Right atrium auricular region (tissue), 2 donors: Measurements from ENCODE around the gene SAP30L. TPM values are rescaled to one million over a fixed set of nuclear protein-coding genes. Genes with fewer than 3 reads are reported as not detected.

Source experiments
- DNase-seq: peaks from one replicate; pipeline ENCODE4 v3.0.0-alpha.2; 2019; ENCODE audit warnings: low spot score
- H3K27ac ChIP-seq, 2 donors: fragments of 200-600 bp; sonication (generic); 1 replicate in 1 of 2; 2 replicates in 1 of 2; pipeline ENCODE4 v1.5.1; 2016 to 2019
- H3K27me3 ChIP-seq, 2 donors: fragments of 200-600 bp; sonication (generic); one replicate each; pipeline versions ENCODE4 v1.5.1 to v1.6.0; 2017 to 2019
- H3K36me3 ChIP-seq: fragments of 200-600 bp; sonication (generic); one replicate; pipeline ENCODE4 v1.5.1; 2016
- H3K4me1 ChIP-seq, 2 donors: fragments of 200-600 bp; sonication (generic); one replicate each; pipeline versions ENCODE4 v1.5.1 to v1.6.0; 2017 to 2019
- H3K4me3 ChIP-seq, 2 donors: fragments of 200-600 bp; sonication (generic); 1 replicate in 1 of 2; 2 replicates in 1 of 2; pipeline ENCODE4 v1.5.1; 2017 to 2019; ENCODE audit warnings: mild to moderate bottlenecking in 1 of 2, moderate library complexity in 1 of 2
- H3K9me3 ChIP-seq, 2 donors: fragments of 200-600 bp; sonication (generic); one replicate each; pipeline ENCODE4 v1.5.1; 2019
- total RNA-seq, 2 donors: library from RNA; depleted of rRNA; stranded (reverse); fragments of >200 nt; gene quantifications; one replicate each; pipeline ENCODE4 v1.1.0, GENCODE V29; 2016
- TF ChIP-seq, protein P1 (sequence below), 2 donors: fragments of 200-600 bp; sonication (generic); IDR thresholded peaks; one replicate each; pipeline ENCODE4 v1.5.1; 2019; ENCODE audit warnings: antibody characterized with exemption in 2 of 2

Gene SAP30L
- total RNA-seq, 2 donors from 2014 or later = 17.1 to 18.9 TPM

DNA sequence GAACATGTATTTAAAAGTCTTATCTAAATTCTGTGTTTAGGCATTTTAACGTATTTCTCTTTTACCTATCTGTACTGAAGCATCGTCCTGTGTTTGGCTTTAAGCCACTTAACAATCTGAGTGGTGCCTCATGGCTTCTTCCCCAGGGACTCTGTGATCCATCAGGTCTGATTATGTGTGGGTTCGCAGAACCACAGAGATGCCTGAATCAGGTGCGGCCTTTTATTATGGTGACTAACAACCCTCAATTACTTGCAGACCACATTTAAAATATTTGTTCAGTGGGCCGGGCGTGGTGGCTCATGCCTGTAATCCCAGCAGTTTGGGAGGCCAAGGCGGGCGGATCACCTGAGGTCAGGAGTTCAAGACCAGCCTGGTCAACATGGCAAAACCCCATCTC lies 39.6 kb upstream of the SAP30L start:
- Histone ChIP-seq H3K4me3 (no peak overlapping the region), H3K4me1 (peaks cover 0 to 8% of the 10 kb centered on the region in 2 donors), H3K27ac (no peak overlapping the region), H3K27me3 (no peaks in the 10 kb centered on the region), H3K36me3 (peaks cover 11% of the 10 kb centered on the region), H3K9me3 (no peaks in the 10 kb centered on the region)
- DNase-seq = no peak
- TF ChIP-seq, protein P1, sequence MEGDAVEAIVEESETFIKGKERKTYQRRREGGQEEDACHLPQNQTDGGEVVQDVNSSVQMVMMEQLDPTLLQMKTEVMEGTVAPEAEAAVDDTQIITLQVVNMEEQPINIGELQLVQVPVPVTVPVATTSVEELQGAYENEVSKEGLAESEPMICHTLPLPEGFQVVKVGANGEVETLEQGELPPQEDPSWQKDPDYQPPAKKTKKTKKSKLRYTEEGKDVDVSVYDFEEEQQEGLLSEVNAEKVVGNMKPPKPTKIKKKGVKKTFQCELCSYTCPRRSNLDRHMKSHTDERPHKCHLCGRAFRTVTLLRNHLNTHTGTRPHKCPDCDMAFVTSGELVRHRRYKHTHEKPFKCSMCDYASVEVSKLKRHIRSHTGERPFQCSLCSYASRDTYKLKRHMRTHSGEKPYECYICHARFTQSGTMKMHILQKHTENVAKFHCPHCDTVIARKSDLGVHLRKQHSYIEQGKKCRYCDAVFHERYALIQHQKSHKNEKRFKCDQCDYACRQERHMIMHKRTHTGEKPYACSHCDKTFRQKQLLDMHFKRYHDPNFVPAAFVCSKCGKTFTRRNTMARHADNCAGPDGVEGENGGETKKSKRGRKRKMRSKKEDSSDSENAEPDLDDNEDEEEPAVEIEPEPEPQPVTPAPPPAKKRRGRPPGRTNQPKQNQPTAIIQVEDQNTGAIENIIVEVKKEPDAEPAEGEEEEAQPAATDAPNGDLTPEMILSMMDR (IDR thresholded peaks at IDR 0.05) = no peak

DNA sequence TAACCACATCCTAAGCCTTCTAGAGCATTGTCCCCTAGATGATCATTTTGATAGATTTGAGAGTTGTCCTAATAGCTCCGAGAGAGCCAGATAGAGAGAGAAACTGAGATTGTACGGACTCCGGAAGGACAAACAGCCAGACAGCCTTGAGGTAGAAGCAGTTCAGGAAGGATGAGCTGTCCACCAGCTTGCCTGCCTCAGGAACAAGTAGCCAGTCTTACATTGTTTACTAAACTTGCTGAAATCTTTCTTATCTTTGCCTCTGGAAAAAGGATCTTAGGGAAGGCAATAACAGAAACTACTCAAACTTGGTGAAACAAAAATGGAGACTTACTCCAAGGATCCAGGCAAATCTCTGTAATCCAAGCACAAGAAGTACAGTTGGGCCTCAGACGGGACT lies 39.0 kb upstream of the SAP30L start:
- peaks cover 11% of the 10 kb centered on the region for H3K36me3 ChIP-seq
- DNase-seq = no peak
- H3K27ac ChIP-seq = no peak overlapping the region
- TF ChIP-seq, protein P1 (IDR thresholded peaks at IDR 0.05) = no peak
- H3K4me3 ChIP-seq = no peak overlapping the region
- no peaks in the 10 kb centered on the region for H3K9me3 ChIP-seq
- H3K27me3 ChIP-seq = no peaks in the 10 kb centered on the region
- H3K4me1 ChIP-seq = peaks cover 0 to 8% of the 10 kb centered on the region in 2 donors

DNA sequence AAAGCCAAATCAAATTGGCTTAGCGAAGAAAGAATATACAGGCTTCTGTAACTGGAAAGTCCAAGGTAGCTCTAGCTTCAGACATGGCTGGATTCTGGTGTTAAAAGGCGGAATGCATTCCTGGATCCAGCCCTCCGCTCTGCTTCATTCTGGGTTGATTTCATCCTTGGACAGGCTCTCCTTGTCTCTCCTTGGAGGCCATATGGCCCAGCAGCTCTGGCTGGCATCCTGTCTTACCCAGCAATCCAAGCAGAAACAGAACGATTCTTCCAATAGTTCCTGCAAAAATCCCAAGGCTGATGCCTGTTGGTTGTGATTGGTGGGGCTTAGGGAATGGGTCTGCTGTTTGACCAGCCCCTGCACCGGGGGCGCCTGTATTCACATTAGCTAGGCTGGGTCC lies 37.0 kb upstream of the SAP30L start:
- H3K27ac ChIP-seq = no peak overlapping the region
- no peak overlapping the region for H3K4me3 ChIP-seq
- peaks cover 0 to 8% of the 10 kb centered on the region in 2 donors for H3K4me1 ChIP-seq
- no peaks in the 10 kb centered on the region for H3K9me3 ChIP-seq
- no peak for DNase-seq
- TF ChIP-seq, protein P1 (IDR thresholded peaks at IDR 0.05) = no peak
- no peaks in the 10 kb centered on the region for H3K27me3 ChIP-seq
- H3K36me3 ChIP-seq = peaks cover 17% of the 10 kb centered on the region

DNA sequence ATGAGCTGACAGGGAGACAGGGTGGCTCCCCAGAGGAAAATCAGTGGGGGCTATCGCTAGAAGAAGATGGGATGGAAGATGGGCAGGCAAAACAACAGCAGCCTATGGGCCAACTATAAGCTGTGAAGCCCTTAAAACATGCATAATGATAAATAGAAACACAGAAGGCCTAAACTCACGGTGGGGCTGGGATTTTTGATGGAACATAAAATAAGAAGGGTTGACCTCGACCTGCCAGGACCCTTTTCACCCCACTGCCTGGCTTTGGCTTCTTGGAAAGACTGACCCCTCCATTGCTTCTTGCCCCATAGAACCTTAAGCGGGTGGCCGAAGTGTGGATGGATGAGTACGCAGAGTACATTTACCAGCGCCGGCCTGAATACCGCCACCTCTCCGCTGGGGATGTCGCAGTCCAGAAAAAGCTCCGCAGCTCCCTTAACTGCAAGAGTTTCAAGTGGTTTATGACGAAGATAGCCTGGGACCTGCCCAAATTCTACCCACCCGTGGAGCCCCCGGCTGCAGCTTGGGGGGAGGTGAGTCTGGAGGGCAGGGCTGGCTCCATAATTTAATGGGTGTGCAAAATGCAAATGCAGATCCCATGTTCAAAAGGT lies 36.5 kb upstream of the SAP30L start:
- Histone ChIP-seq H3K27ac (no peak overlapping the region), H3K36me3 (peaks cover 17% of the 10 kb centered on the region), H3K27me3 (no peaks in the 10 kb centered on the region), H3K9me3 (no peaks in the 10 kb centered on the region), H3K4me1 (peaks cover 0 to 8% of the 10 kb centered on the region in 2 donors), H3K4me3 (no peak overlapping the region)
- TF ChIP-seq, protein P1 (IDR thresholded peaks at IDR 0.05) = no peak
- no peak for DNase-seq

DNA sequence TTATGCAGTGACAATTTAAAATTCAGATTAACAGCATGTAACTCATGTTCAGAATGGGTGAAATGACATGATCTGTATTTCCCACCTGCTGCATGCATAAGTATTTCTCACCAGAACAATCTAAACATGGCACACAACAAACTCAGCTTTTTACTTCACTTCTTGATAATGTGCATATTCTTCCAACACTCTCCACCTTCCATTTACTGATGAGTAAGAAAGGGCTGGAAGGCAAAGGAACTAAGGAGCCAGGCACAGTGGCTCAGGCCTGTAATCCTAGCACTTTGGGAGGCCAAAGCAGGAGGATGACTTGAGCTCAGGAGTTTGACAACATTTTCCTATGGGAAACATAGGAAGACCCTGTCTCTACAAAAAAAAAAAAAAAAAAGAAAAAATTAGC lies 35.8 kb upstream of the SAP30L start:
- Histone ChIP-seq H3K27ac (no peak overlapping the region), H3K36me3 (peaks cover 17% of the 10 kb centered on the region), H3K27me3 (no peaks in the 10 kb centered on the region), H3K4me1 (peaks cover 0 to 4% of the 10 kb centered on the region in 2 donors), H3K9me3 (no peaks in the 10 kb centered on the region), H3K4me3 (no peak overlapping the region)
- TF ChIP-seq, protein P1 (IDR thresholded peaks at IDR 0.05) = no peak
- DNase-seq = no peak

DNA sequence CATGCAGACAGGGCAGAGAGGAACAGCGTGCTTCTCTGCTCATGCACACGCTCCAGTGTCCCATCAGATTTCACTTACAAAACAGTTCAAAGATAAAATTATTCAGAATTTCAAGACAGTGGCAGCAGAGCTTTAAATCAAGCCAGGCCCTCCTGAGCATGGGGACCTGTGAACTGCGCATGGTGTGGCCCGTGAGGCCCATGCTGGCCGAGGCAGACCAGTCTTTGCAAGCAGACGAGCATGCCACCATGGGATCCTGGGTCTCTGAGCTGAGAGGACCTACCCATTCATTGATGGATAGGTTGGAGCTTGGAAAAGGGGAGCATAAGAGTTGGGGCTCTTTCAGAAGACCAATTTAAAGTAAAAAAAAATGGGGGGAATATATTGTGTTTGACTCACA lies 35.0 kb upstream of the SAP30L start:
- Histone ChIP-seq H3K36me3 (peaks cover 17% of the 10 kb centered on the region), H3K4me1 (no peaks in the 10 kb centered on the region), H3K4me3 (no peak overlapping the region), H3K27me3 (no peaks in the 10 kb centered on the region), H3K9me3 (no peaks in the 10 kb centered on the region), H3K27ac (no peak overlapping the region)
- TF ChIP-seq, protein P1 (IDR thresholded peaks at IDR 0.05) = no peak
- DNase-seq = no peak
